ENCODE data around the gene GABPA.

GABPA gene

DNA sequence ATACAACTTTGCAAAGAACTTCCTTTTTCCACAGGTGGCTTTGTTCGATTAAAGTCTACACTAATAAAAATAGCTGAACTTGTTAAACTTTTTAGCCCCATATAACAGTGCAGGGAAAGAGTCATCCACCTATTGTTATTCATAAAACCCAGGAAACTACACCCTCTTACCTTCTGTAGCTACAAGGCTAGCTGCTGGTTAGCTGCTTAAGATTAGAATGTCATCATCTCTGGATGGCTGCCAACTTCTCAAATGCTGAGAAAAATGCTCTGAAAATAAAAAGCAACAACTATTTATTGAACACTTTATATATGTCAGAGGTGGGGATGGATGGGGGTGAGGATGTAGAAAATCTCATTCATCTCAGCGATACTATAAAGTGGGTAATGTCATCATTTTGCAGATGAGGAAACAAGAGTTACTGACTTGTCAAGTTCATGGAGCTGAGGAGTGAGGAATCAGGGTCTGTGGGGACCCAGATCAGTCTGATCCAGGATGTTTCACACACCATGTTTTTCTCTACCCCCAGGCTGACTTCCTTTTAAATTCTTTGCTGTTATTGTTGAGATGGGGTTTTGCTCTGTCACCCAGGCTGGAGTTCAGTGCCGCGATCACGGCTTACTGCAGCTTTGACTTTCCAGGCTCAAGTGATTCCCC is 17.2 kb upstream of the GABPA start:
- ChIA-PET POLR2A (no interaction called here), CTCF (interaction anchor here (0.7 to 3.5 kb wide), 6 partner anchors 10 to 109 kb away, joined by 3 to 21 read pairs (median 3); no protein-coding TSS in a partner anchor)
- no peak for DNase-seq (ENCODE audit: extremely low spot score)
- no peak for TF ChIP-seq CTCF (IDR thresholded peaks at IDR 0.05; ENCODE audit: control extremely low read depth, extremely low read depth, low read depth, missing control alignments)

- ChIA-PET POLR2A (no interaction called here), CTCF (interaction anchor here (1.1 to 2.2 kb wide), 4 partner anchors 10 to 113 kb away, joined by 3 to 10 read pairs (median 6); partner anchors contain the start of genes ATP5PF and GABPA)
- no peak for DNase-seq (ENCODE audit: extremely low spot score)
- no peak for TF ChIP-seq CTCF (IDR thresholded peaks at IDR 0.05; ENCODE audit: control extremely low read depth, extremely low read depth, low read depth, missing control alignments)
These were observed 12.8 kb upstream of the GABPA start for GRCh38 chr21:25721987-25722386.

GRCh38 chr21:25722631-25723030 is 12.1 kb upstream of the GABPA start:
- no peak for TF ChIP-seq CTCF (IDR thresholded peaks at IDR 0.05; ENCODE audit: control extremely low read depth, extremely low read depth, low read depth, missing control alignments)
- CTCF ChIA-PET, result interaction anchor here (1.7 to 1.8 kb wide), 2 partner anchors 10 kb away, joined by 5 to 9 read pairs; no protein-coding TSS in a partner anchor
- POLR2A ChIA-PET, result no interaction called here
- DNase-seq (ENCODE audit: extremely low spot score), result no peak

GRCh38 chr21:25732091-25732760 is 2.5 kb upstream of the GABPA start:
- TF ChIP-seq CTCF (IDR thresholded peaks at IDR 0.05; ENCODE audit: control extremely low read depth, extremely low read depth, low read depth, missing control alignments), result no peak
- CTCF ChIA-PET, result interaction anchor here (0.8 to 1.5 kb wide), 3 partner anchors 12 to 124 kb away, joined by 3 to 9 read pairs (median 3); no protein-coding TSS in a partner anchor
- POLR2A ChIA-PET, result no interaction called here
- DNase-seq (ENCODE audit: extremely low spot score), result no peak

DNA sequence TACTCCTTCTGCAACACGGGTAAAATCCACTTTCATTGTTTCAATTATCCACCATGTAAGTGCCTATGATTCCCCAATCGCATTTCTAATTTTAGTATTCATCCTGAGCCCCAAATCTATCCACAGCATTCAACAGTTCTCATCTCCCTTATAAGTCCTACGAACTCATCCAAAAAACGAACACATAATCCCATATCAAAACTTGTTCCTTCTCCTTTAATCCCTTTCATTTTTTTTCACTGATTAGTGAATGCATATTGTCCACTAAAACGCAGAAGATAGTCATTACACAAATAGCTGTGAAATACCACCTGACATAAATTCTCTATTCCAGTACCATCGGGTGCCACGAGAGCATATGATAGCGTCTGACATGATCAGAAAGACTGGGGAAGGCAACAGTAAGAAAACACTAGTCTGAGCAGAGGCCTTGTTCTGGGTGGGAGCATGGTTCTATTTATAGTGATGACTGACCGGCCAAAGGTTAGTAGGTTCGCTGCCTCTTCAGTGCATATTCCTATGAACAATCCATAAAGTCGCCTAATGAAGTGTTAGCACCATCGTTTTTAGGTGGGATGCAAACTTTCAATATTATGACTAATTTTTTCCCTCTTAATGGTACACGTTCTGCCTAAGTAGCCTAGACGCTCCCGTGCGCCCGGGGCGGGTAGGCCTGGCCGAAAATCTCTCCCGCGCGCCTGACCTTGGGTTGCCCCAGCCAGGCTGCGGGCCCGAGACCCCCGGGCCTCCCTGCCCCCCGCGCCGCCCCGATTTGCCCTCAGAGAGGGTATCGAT is 716 bp upstream of the GABPA start:
- POLR2A ChIA-PET, result interaction anchor here (1.1 kb wide), 1 partner anchor 95 kb away, joined by 3 read pairs; no protein-coding TSS in a partner anchor
- no peak for TF ChIP-seq CTCF (IDR thresholded peaks at IDR 0.05; ENCODE audit: control extremely low read depth, extremely low read depth, low read depth, missing control alignments)
- no peak for DNase-seq (ENCODE audit: extremely low spot score)
- CTCF ChIA-PET, result interaction anchor here (0.9 to 1.7 kb wide), 6 partner anchors 13 to 435 kb away, joined by 3 to 8 read pairs (median 3); no protein-coding TSS in a partner anchor

GRCh38 chr21:25734654-25734903 is 193 bp upstream of the GABPA start:
- no peak for DNase-seq (ENCODE audit: extremely low spot score)
- no peak for TF ChIP-seq CTCF (IDR thresholded peaks at IDR 0.05; ENCODE audit: control extremely low read depth, extremely low read depth, low read depth, missing control alignments)
- CTCF ChIA-PET, result interaction anchor here (0.7 to 1.7 kb wide), 8 partner anchors 9 to 435 kb away, joined by 3 to 8 read pairs (median 3); no protein-coding TSS in a partner anchor
- POLR2A ChIA-PET, result interaction anchor here (1.1 kb wide), 1 partner anchor 96 kb away, joined by 3 read pairs; no protein-coding TSS in a partner anchor
